H9 (cell line): Measurements from ENCODE around the gene YKT6. TPM values are rescaled to one million over a fixed set of nuclear protein-coding genes. Genes with fewer than 3 reads are reported as not detected.

ENCODE experiments used
- DNase-seq: peaks from one replicate; pipeline ENCODE4 v3.0.0-alpha.2; 2017
- H2AFZ ChIP-seq: one replicate; pipeline ENCODE4 v1.6.1; 2013; ENCODE audit warnings: mild to moderate bottlenecking, low read length, control low read depth, moderate library complexity
- H2AK5ac ChIP-seq: 2 replicates; pipeline ENCODE4 v1.6.1; 2013; ENCODE audit warnings: low read length, control low read depth, mixed read lengths; ENCODE audit not compliant: insufficient read length
- H2BK120ac ChIP-seq: one replicate; pipeline ENCODE4 v1.6.1; 2013; ENCODE audit warnings: low read depth, mild to moderate bottlenecking, low read length, control low read depth, inconsistent platforms; ENCODE audit not compliant: poor library complexity, severe bottlenecking
- H2BK12ac ChIP-seq: 2 replicates; pipeline ENCODE4 v1.6.1; 2013; ENCODE audit warnings: low read length, control low read depth, mixed read lengths, low read depth; ENCODE audit not compliant: insufficient read length
- H2BK15ac ChIP-seq: 2 replicates; pipeline ENCODE4 v1.6.1; 2013; ENCODE audit warnings: low read depth, low read length, control low read depth
- H2BK20ac ChIP-seq: one replicate; pipeline ENCODE4 v1.6.1; 2013; ENCODE audit warnings: low read depth, mild to moderate bottlenecking, low read length, control low read depth, inconsistent platforms; ENCODE audit not compliant: poor library complexity, severe bottlenecking
- H2BK5ac ChIP-seq: 2 replicates; pipeline ENCODE4 v1.6.1; 2013; ENCODE audit warnings: low read length, control low read depth, mixed read lengths; ENCODE audit not compliant: insufficient read length
- H3K14ac ChIP-seq: 2 replicates; pipeline ENCODE4 v1.6.1; 2013; ENCODE audit warnings: low read length, control low read depth; ENCODE audit not compliant: insufficient read depth
- H3K18ac ChIP-seq: 2 replicates; pipeline ENCODE4 v1.6.1; 2013; ENCODE audit warnings: low read depth, mild to moderate bottlenecking, mixed read lengths, low read length, control low read depth; ENCODE audit not compliant: insufficient read length
- H3K23ac ChIP-seq: 2 replicates; pipeline ENCODE4 v1.6.1; 2013; ENCODE audit warnings: low read length, control low read depth, mixed read lengths, low read depth; ENCODE audit not compliant: insufficient read length
- H3K23me2 ChIP-seq: 2 replicates; pipeline ENCODE4 v1.6.1; 2013; ENCODE audit warnings: low read depth, mild to moderate bottlenecking, mixed read lengths, low read length, control low read depth; ENCODE audit not compliant: insufficient read length, poor library complexity, severe bottlenecking
- H3K27ac ChIP-seq: 2 replicates; pipeline ENCODE4 v1.5.1; 2013; ENCODE audit warnings: low read length, control low read depth, mixed read lengths, low read depth; ENCODE audit not compliant: insufficient read length
- H3K27me3 ChIP-seq: 2 replicates; pipeline ENCODE4 v1.6.1; 2013; ENCODE audit warnings: low read length, control low read depth, inconsistent platforms; ENCODE audit not compliant: insufficient read depth
- H3K4ac ChIP-seq: 2 replicates; pipeline ENCODE4 v1.6.1; 2013; ENCODE audit warnings: low read depth, mild to moderate bottlenecking, control low read depth, inconsistent platforms, low read length, moderate library complexity
- H3K4me1 ChIP-seq: 2 replicates; pipeline ENCODE4 v1.6.1; 2013; ENCODE audit warnings: low read length, control low read depth, inconsistent platforms; ENCODE audit not compliant: insufficient read depth
- H3K4me2 ChIP-seq: 2 replicates; pipeline ENCODE4 v1.6.1; 2013; ENCODE audit warnings: low read length, control low read depth, mixed read lengths; ENCODE audit not compliant: insufficient read length, insufficient read depth
- H3K56ac ChIP-seq: 2 replicates; pipeline ENCODE4 v1.6.1; 2013; ENCODE audit warnings: low read depth, mild to moderate bottlenecking, mixed read lengths, low read length, control low read depth; ENCODE audit not compliant: insufficient read length
- H3K79me1 ChIP-seq: 2 replicates; pipeline ENCODE4 v1.6.1; 2013; ENCODE audit warnings: low read depth, mild to moderate bottlenecking, moderate library complexity, low read length, control low read depth, inconsistent platforms; ENCODE audit not compliant: insufficient read depth, poor library complexity, severe bottlenecking
- H3K79me2 ChIP-seq: 2 replicates; pipeline ENCODE4 v1.6.1; 2013; ENCODE audit warnings: low read length, control low read depth, inconsistent platforms; ENCODE audit not compliant: insufficient read depth
- H3K9ac ChIP-seq: 2 replicates; pipeline ENCODE4 v1.6.1; 2013; ENCODE audit warnings: low read length, control low read depth, mixed read lengths; ENCODE audit not compliant: insufficient read length; ENCODE audit errors: extremely low read depth
- H3K9me3 ChIP-seq: one replicate; pipeline ENCODE4 v1.6.1; 2013; ENCODE audit warnings: low read depth, low read length, inconsistent platforms; ENCODE audit not compliant: control insufficient read depth
- H3T11ph ChIP-seq: one replicate; pipeline ENCODE4 v1.6.1; 2013; ENCODE audit warnings: mild to moderate bottlenecking, low read length, control low read depth, inconsistent platforms
- H4K20me1 ChIP-seq: one replicate; pipeline ENCODE4 v1.6.1; 2013; ENCODE audit not compliant: control insufficient read depth, insufficient read length, insufficient read depth
- H4K5ac ChIP-seq: 2 replicates; pipeline ENCODE4 v1.6.1; 2013; ENCODE audit warnings: low read depth, mild to moderate bottlenecking, mixed read lengths, low read length, control low read depth; ENCODE audit not compliant: insufficient read length
- H4K8ac ChIP-seq: replicated peaks from 2 replicates; pipeline ENCODE4 v1.6.1; 2013; ENCODE audit warnings: low read length, control low read depth, mixed read lengths, low read depth; ENCODE audit not compliant: insufficient read length
- H4K91ac ChIP-seq: 2 replicates; pipeline ENCODE4 v1.6.1; 2013; ENCODE audit warnings: low read depth, mild to moderate bottlenecking, moderate library complexity, mixed read lengths, low read length, control low read depth; ENCODE audit not compliant: insufficient read length
- H3K27ac Mint-ChIP-seq, 3 experiments: 2 replicates in 2 of 3; 3 replicates in 1 of 3; pipeline ENCODE4 v1.8.0; 2020 to 2021; ENCODE audit warnings: mixed read lengths in 3 of 3, mild to moderate bottlenecking in 1 of 3, moderate library complexity in 1 of 3
- H3K27me3 Mint-ChIP-seq: 2 replicates; pipeline ENCODE4 v1.8.0; 2021; ENCODE audit warnings: low read depth, mild to moderate bottlenecking, moderate library complexity, mixed read lengths
- H3K36me3 Mint-ChIP-seq, 3 experiments: 2 replicates in 2 of 3; 3 replicates in 1 of 3; pipeline ENCODE4 v1.8.0; 2020 to 2021; ENCODE audit warnings: low read depth in 3 of 3, mixed read lengths in 3 of 3; ENCODE audit not compliant: insufficient read depth in 1 of 3
- H3K4me1 Mint-ChIP-seq, 2 experiments: 2 replicates each; pipeline ENCODE4 v1.8.0; 2020; ENCODE audit warnings: mixed read lengths in 2 of 2
- H3K4me3 Mint-ChIP-seq, 2 experiments: 2 replicates in 1 of 2; 3 replicates in 1 of 2; pipeline ENCODE4 v1.8.0; 2020 to 2021; ENCODE audit warnings: mild to moderate bottlenecking in 2 of 2, mixed read lengths in 2 of 2, moderate library complexity in 1 of 2
- H3K9me3 Mint-ChIP-seq, 2 experiments: 2 replicates in 1 of 2; 3 replicates in 1 of 2; pipeline ENCODE4 v1.8.0; 2020; ENCODE audit warnings: mild to moderate bottlenecking in 2 of 2, mixed read lengths in 2 of 2, moderate library complexity in 1 of 2
- CTCF ChIP-seq: fragments of 200-600 bp; sonication (generic); conservative IDR thresholded peaks from 3 replicates; pipeline ENCODE4 v1.8.0; 2021; ENCODE audit warnings: antibody characterized with exemption, mild to moderate bottlenecking
- WGBS: extraction: QIAGEN DNeasy Blood & Tissue Kit; methylation state at CpG from one replicate; pipeline ENCODE4 v1.1.7; 2013; ENCODE audit warnings: missing lambda C conversion rate, low lambda C conversion rate, mixed read lengths; ENCODE audit not compliant: insufficient read length; ENCODE audit errors: extremely low coverage; 5-methylcytosine and 5-hydroxymethylcytosine counted together
- total RNA-seq: library from RNA; stranded (reverse); gene quantifications from 2 replicates; pipeline ENCODE4 v1.2.1, GENCODE V29; 2021

YKT6 gene
- total RNA-seq, 1 experiment from 2014 or later, result 104 TPM

DNA sequence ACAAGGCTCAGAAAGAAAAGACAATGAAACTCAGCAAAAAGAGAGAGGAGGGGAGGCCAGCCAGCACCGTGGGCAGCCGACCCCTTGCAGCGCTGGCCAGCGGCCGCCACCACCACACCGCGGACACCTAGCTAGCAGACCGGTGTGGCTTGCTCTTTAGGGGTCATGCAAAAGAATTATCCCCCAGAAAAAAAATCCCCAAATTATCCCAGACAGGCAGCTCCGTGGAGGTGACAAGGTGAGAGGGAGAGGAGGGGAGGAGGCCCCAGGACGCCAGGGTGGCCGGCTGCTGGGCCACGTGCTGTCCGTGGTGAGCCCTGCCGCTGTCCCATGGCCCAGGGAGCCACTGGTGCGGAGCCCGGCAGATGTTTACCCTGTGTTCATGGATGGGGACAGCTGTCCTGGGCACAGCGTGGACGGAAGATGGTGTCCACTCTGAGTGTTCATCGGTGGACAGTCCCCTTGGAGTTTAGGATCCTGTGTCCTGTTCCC lies 16.5 kb downstream of the YKT6 start:
- no CpG with 5 or more reads among the region's 19 CpGs for WGBS
- Histone ChIP-seq H3K4me1 (no peaks in the 10 kb centered on the region), H3K14ac (no peak overlapping the region), H3K4ac (no peak overlapping the region), H4K5ac (no peak overlapping the region), H4K8ac (no peak overlapping the region), H2BK20ac (no peak overlapping the region), H3K79me2 (no peaks in the 10 kb centered on the region), H4K20me1 (no peaks in the 10 kb centered on the region), H3K4me2 (no peak overlapping the region), H3K9me3 (no peaks in the 10 kb centered on the region), H4K91ac (no peak overlapping the region), H3K79me1 (no peaks in the 10 kb centered on the region), H2AFZ (no peak overlapping the region), H3K9ac (no peak overlapping the region), H3K56ac (no peak overlapping the region), H3K18ac (no peak overlapping the region), H3K23me2 (no peaks in the 10 kb centered on the region), H2BK12ac (no peak overlapping the region), H2BK5ac (no peak overlapping the region), H3K23ac (no peak overlapping the region), H2BK15ac (no peak overlapping the region), H2BK120ac (no peak overlapping the region), H3K27me3 (no peaks in the 10 kb centered on the region), H3T11ph (no peak overlapping the region), H3K27ac (no peak overlapping the region), H2AK5ac (no peak overlapping the region)
- H3K36me3 Mint-ChIP-seq, result peaks cover 3 to 5% (median 4%) of the 10 kb centered on the region in 3 experiments; a peak in 5 of 7 replicates
- no peak for TF ChIP-seq CTCF
- H3K27ac Mint-ChIP-seq, result no peak overlapping the region
- no peak overlapping the region for H3K4me3 Mint-ChIP-seq
- no peaks in the 10 kb centered on the region; a peak in 1 of 5 replicates for H3K9me3 Mint-ChIP-seq
- peaks cover 31 to 57% of the 10 kb centered on the region in 2 experiments for H3K4me1 Mint-ChIP-seq
- H3K27me3 Mint-ChIP-seq, result no peaks in the 10 kb centered on the region; the same call in 1 of the 2 replicates
- DNase-seq, result no peak
